ENCODE data around the gene MT1A. TPM values are rescaled to one million over a fixed set of nuclear protein-coding genes. Genes with fewer than 3 reads are reported as not detected.

Gene MT1A
- total RNA-seq, 1 experiment from 2014 or later = not detected

- CTCF ChIA-PET = no interaction called here
- Histone ChIP-seq H3K9me3 (ENCODE audit: low read depth, low read length, poor library complexity, severe bottlenecking) (no peaks in the 10 kb centered on the region), H3K4me1 (ENCODE audit: insufficient read depth, low read length, poor library complexity, severe bottlenecking) (peaks cover 6% of the 10 kb centered on the region), H3K27me3 (replicated peaks; ENCODE audit: insufficient read depth, low read depth, low read length, poor library complexity) (no peaks in the 10 kb centered on the region), H3K4me3 (ENCODE audit: low read depth, low read length, poor library complexity, severe bottlenecking) (no peak overlapping the region), H3K36me3 (ENCODE audit: insufficient read depth, low read length, poor library complexity, severe bottlenecking) (no peaks in the 10 kb centered on the region), H3K27ac (ENCODE audit: low read depth, low read length, poor library complexity, severe bottlenecking) (no peak overlapping the region)
- intact Hi-C loops (cut with micrococcal nuclease; ENCODE audit: unreplicated experiment) = no loop called here
- POLR2A ChIA-PET (ENCODE audit: low non-redundant PET) = no interaction called here
- DNase-seq (ENCODE audit: low spot score) = no peak
- no TSS peak for BruUV-seq (replicated peaks)
- no peak for TF ChIP-seq CTCF (conservative IDR thresholded peaks at IDR 0.05; ENCODE audit: low read depth, low read length)
- no peak for TF ChIP-seq EZH2 (IDR thresholded peaks at IDR 0.05; ENCODE audit: borderline replicate concordance, low read depth, low read length, poor library complexity, severe bottlenecking)
These were observed 48.3 kb downstream of the MT1A start for GRCh38 chr16:56686758-56687157.

GRCh38 chr16:56688762-56689161 lies 50.3 kb downstream of the MT1A start:
- H3K9me3 ChIP-seq (ENCODE audit: low read depth, low read length, poor library complexity, severe bottlenecking) = no peaks in the 10 kb centered on the region
- ChIA-PET CTCF (no interaction called here), POLR2A (ENCODE audit: low non-redundant PET) (no interaction called here)
- no peaks in the 10 kb centered on the region for H3K27me3 ChIP-seq (replicated peaks; ENCODE audit: insufficient read depth, low read depth, low read length, poor library complexity)
- no peak overlapping the region for H3K27ac ChIP-seq (ENCODE audit: low read depth, low read length, poor library complexity, severe bottlenecking)
- H3K4me1 ChIP-seq (ENCODE audit: insufficient read depth, low read length, poor library complexity, severe bottlenecking) = peaks cover 6% of the 10 kb centered on the region
- BruUV-seq (replicated peaks) = no TSS peak
- intact Hi-C loops (cut with micrococcal nuclease; ENCODE audit: unreplicated experiment) = no loop called here
- H3K36me3 ChIP-seq (ENCODE audit: insufficient read depth, low read length, poor library complexity, severe bottlenecking) = no peaks in the 10 kb centered on the region
- no peak for TF ChIP-seq CTCF (conservative IDR thresholded peaks at IDR 0.05; ENCODE audit: low read depth, low read length)
- TF ChIP-seq EZH2 (IDR thresholded peaks at IDR 0.05; ENCODE audit: borderline replicate concordance, low read depth, low read length, poor library complexity, severe bottlenecking) = no peak
- DNase-seq (ENCODE audit: low spot score) = peak; percentile 40
- no peak overlapping the region for H3K4me3 ChIP-seq (ENCODE audit: low read depth, low read length, poor library complexity, severe bottlenecking)

DNA sequence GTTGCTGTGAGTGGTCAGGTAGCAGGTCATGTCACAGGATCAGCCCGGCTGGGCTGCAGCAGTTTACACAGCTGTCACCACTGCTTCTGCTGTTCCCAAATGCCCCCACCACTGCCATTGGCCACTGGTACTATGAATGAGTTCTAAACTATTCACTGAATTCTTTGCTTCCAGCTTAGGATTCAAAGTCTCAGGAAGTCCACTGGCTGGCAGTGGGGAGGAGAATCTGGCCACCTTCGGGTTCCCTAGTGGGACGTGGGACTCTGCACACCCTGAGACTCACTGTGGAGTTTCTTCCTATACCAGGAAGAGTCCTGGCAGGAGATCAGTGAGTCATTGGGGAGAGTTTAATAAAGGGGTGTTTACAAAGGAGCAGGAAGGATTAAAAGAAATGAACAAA lies 50.7 kb downstream of the MT1A start:
- CTCF ChIA-PET = no interaction called here
- peaks cover 6% of the 10 kb centered on the region for H3K4me1 ChIP-seq (ENCODE audit: insufficient read depth, low read length, poor library complexity, severe bottlenecking)
- H3K27me3 ChIP-seq (replicated peaks; ENCODE audit: insufficient read depth, low read depth, low read length, poor library complexity) = no peaks in the 10 kb centered on the region
- no peaks in the 10 kb centered on the region for H3K9me3 ChIP-seq (ENCODE audit: low read depth, low read length, poor library complexity, severe bottlenecking)
- intact Hi-C loops (cut with micrococcal nuclease; ENCODE audit: unreplicated experiment) = no loop called here
- DNase-seq (ENCODE audit: low spot score) = peak; percentile 58
- no peak overlapping the region for H3K4me3 ChIP-seq (ENCODE audit: low read depth, low read length, poor library complexity, severe bottlenecking)
- TF ChIP-seq CTCF (conservative IDR thresholded peaks at IDR 0.05; ENCODE audit: low read depth, low read length) (no peak), EZH2 (IDR thresholded peaks at IDR 0.05; ENCODE audit: borderline replicate concordance, low read depth, low read length, poor library complexity, severe bottlenecking) (no peak)
- BruUV-seq (replicated peaks) = no TSS peak
- no peak overlapping the region for H3K27ac ChIP-seq (ENCODE audit: low read depth, low read length, poor library complexity, severe bottlenecking)
- POLR2A ChIA-PET (ENCODE audit: low non-redundant PET) = no interaction called here
- no peaks in the 10 kb centered on the region for H3K36me3 ChIP-seq (ENCODE audit: insufficient read depth, low read length, poor library complexity, severe bottlenecking)

Other genes with a start within 250 kb of the MT1A start
- gene AMFR, start 213.1 kb upstream of the MT1A start, total RNA-seq (2021) = 48.1 and 51.3 TPM in 2 replicates
- 220 and 231 TPM in 2 replicates for gene NUDT21, start 187.3 kb upstream of the MT1A start, total RNA-seq (2021)
- 68.4 and 78.1 TPM in 2 replicates for gene OGFOD1, start 187.1 kb upstream of the MT1A start, total RNA-seq (2021)
- 19.4 and 22.1 TPM in 2 replicates for gene BBS2, start 118.6 kb upstream of the MT1A start, total RNA-seq (2021)
- gene MT4, start 73.6 kb upstream of the MT1A start, total RNA-seq (2021) = not detected in 2 replicates
- not detected in 2 replicates for gene MT3, start 49.1 kb upstream of the MT1A start, total RNA-seq (2021)
- gene MT2A, start 30.1 kb upstream of the MT1A start, total RNA-seq (2021) = 81.8 and 218 TPM in 2 replicates
- 21.6 and 50.6 TPM in 2 replicates for gene MT1E, start 12.9 kb upstream of the MT1A start, total RNA-seq (2021)
- 0.49 TPM in 1 of 2 replicates, not detected in the other for gene MT1M, start 6.0 kb upstream of the MT1A start, total RNA-seq (2021)
- not detected in 2 replicates for gene MT1B, start 13.2 kb downstream of the MT1A start, total RNA-seq (2021)
- gene MT1F, start 19.3 kb downstream of the MT1A start, total RNA-seq (2021) = 7.7 and 26.9 TPM in 2 replicates
- 10.8 and 48.8 TPM in 2 replicates for gene MT1G, start 29.4 kb downstream of the MT1A start, total RNA-seq (2021)
- gene MT1H, start 31.1 kb downstream of the MT1A start, total RNA-seq (2021) = 2.4 TPM in 1 of 2 replicates, not detected in the other
- gene MT1X, start 43.8 kb downstream of the MT1A start, total RNA-seq (2021) = 30.0 and 74.3 TPM in 2 replicates
- 153 and 155 TPM in 2 replicates for gene NUP93, start 91.5 kb downstream of the MT1A start, total RNA-seq (2021)
- not detected in 2 replicates for gene SLC12A3, start 226.5 kb downstream of the MT1A start, total RNA-seq (2021)